Omental fat pad (tissue), 4 donors: Measurements from ENCODE around the gene NTM. TPM values are rescaled to one million over a fixed set of nuclear protein-coding genes. Genes with fewer than 3 reads are reported as not detected.

Source experiments
- ATAC-seq: fragments of 150-250 bp; one replicate; pipeline ENCODE4 v1.9.1; 2016; ENCODE audit warnings: mild to moderate bottlenecking, moderate library complexity; ENCODE audit not compliant: low FRiP score
- DNase-seq: peaks from one replicate; pipeline ENCODE4 v3.0.0-alpha.2; 2019; ENCODE audit warnings: low spot score
- total RNA-seq, 4 donors: library from RNA; depleted of rRNA; stranded (reverse); fragments of >200 nt; gene quantifications; one replicate each; pipeline ENCODE4 v1.1.0, GENCODE V29; 2016
- TF ChIP-seq, protein P1 (sequence below), 3 donors: fragments of 450-650 bp; IDR thresholded peaks; one replicate each; pipeline ENCODE4 v1.5.1; 2016 to 2017; ENCODE audit warnings: antibody characterized with exemption in 3 of 3, mild to moderate bottlenecking in 3 of 3, moderate library complexity in 2 of 3

Gene NTM
- total RNA-seq, 4 donors from 2014 or later, result 0.56 to 5.5 (median 2.4) TPM

DNA sequence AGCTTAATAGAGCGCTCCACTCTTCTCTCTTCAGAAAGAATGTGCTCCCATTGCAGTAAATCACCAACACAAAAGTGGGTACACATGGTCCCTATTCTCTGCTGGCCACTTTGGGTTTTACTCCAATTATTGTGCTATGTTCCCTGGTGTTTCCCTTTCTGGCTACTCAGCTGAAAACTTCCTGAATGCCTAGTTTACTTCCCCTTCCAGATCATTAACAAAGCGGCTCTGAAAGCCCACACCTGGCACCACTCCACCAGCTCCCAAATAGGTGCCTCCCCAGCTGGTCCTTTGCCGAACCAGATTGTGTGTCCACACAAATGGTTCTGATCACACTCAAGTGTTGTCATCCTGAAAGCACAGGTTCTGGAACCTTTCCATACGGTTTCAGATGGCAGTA, 443.7 kb downstream of the NTM start:
- TF ChIP-seq, protein P1, sequence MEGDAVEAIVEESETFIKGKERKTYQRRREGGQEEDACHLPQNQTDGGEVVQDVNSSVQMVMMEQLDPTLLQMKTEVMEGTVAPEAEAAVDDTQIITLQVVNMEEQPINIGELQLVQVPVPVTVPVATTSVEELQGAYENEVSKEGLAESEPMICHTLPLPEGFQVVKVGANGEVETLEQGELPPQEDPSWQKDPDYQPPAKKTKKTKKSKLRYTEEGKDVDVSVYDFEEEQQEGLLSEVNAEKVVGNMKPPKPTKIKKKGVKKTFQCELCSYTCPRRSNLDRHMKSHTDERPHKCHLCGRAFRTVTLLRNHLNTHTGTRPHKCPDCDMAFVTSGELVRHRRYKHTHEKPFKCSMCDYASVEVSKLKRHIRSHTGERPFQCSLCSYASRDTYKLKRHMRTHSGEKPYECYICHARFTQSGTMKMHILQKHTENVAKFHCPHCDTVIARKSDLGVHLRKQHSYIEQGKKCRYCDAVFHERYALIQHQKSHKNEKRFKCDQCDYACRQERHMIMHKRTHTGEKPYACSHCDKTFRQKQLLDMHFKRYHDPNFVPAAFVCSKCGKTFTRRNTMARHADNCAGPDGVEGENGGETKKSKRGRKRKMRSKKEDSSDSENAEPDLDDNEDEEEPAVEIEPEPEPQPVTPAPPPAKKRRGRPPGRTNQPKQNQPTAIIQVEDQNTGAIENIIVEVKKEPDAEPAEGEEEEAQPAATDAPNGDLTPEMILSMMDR (IDR thresholded peaks at IDR 0.05), result no peak
- DNase-seq (no peak), ATAC-seq (no peak)

DNA sequence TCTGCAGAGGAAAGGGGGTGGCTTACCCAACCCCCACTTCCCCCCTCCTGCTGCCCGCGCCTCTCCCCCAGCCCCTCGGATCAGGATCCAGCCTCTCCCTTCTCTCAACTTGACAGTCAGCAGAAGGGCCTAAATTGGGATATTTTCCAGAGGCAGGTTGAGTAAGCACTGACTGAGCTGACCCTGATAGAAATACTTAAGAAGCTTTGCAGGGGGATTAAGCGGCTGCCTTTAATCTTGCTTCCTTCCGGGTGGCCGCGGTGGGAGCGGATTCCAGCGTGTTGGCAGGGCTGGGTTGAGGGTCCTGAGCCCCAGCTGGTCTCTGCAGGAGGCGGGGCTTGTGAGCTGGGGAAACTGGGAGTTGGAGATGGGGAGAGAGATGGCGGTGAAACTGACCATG, 445.2 kb downstream of the NTM start:
- ATAC-seq (no peak), DNase-seq (no peak)
- TF ChIP-seq, protein P1 (IDR thresholded peaks at IDR 0.05), result no peak

DNA sequence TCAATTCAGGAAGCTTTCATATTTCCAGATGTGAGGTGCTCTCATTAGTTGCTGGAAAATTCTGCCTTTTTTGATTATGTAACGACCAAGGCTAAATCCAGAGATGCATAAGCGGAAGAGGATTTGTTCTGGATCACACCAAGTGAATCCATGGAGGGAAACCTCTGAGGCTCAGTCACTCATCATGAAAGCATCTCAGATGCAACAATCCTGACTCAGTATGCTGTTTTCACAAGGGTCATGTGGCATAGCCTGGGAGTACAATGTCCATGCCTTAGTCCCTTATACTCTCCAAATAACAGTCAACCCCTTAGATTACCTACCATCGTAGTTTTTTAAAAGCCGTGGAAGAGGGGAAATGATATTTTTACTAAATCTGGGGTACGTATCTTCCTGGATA, 445.6 kb downstream of the NTM start:
- DNase-seq (no peak), ATAC-seq (no peak)
- TF ChIP-seq, protein P1 (IDR thresholded peaks at IDR 0.05), result no peak

DNA sequence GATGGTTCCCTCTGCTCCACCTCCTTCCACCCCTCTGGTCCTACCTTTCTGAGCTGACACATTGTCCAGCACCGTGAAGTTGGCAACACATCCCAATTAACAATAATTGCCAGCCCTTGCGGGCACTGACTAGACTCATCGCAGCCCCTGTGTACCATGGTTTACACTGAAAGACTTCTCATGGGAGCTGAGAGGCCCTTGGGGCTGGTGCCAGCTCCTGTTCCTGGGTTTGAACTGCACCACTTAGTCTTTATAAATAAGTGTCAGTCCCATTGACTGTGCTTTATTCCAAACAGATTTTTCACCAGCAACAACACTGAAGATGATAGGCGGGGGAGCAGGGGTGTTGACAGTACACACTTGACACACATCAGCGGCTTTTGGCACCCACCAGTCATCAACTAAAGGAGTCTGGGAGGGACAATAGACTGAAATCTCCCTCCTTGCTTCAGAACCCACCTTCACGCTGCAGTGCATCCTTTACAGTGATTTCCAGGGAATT, 447.3 kb downstream of the NTM start:
- ATAC-seq (no peak), DNase-seq (no peak)
- TF ChIP-seq, protein P1 (IDR thresholded peaks at IDR 0.05), result no peak

DNA sequence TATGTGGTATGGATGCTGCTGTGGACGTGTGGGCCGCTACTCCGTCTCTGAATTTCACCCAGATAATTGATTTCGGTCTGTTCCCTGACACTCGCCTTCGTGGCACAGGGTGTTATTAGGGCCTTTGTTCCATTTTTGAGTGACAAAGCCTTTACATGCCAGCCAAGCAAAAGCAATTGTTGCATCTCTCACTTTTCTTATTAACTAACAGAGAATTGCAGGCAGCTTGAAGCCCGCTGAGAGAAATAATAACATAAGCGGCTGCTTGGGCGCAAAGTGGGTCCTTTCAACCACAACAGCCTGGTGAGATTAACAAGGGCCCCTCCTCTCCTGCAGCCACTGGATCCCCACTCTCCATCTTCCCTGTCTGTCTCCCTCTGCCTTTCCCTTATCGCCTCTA, 449.4 kb downstream of the NTM start:
- ATAC-seq (no peak), DNase-seq (no peak)
- TF ChIP-seq, protein P1 (IDR thresholded peaks at IDR 0.05), result no peak

DNA sequence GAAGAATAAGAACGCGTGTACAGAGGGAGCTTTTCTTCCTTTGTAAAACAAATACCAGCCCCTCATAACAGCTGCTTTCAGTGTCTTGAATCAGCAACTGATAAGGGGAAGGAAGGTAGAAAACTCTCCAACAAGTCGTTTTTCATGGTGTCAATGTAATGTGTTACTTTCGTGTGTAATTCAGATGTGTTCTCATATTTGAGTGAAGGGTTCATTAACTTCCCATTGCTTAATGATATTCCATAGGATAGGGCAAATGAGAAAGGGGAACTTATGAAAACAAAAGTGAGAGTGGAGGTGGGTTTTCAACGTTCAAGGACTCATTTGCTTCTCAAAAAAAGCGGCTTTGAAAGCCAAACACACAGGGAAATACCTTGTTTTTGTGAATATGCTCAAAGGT, 452.1 kb downstream of the NTM start:
- no peak for DNase-seq
- TF ChIP-seq, protein P1 (IDR thresholded peaks at IDR 0.05), result no peak
- no peak for ATAC-seq

DNA sequence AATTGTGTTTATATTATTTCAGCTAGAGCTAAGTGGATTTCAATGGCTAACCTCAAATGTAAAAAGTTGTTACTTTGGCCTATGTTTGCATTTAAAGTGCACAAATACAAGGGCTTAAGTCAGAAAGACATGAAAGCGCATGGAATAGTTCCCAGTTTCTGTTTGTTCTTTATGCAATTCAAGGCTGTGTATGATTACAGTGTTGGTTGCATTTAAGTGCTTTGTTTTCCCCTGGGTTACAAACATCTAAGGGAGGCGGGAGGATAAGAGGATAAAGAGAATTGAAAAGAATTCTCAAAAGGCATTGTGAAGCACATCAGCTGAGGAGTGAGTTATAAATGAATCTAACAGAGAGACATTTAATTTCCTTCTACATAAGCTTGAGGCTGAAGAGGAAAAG, 453.4 kb downstream of the NTM start:
- ATAC-seq (no peak), DNase-seq (no peak)
- TF ChIP-seq, protein P1 (IDR thresholded peaks at IDR 0.05), result no peak
